H1 (cell line): ENCODE measurements around the gene GIN1.

Experiments used
- ATF2 ChIP-seq: IDR thresholded peaks from 2 replicates; pipeline ENCODE4 v1.6.1; 2012; ENCODE audit warnings: low read length, inconsistent platforms
- CBX5 ChIP-seq: fragments of 300-800, 300-1000 bp; sonication (generic); IDR thresholded peaks from 2 replicates; pipeline ENCODE4 v1.7.1; 2016; ENCODE audit warnings: antibody characterized with exemption, low read length, low read depth
- CTCF ChIP-seq, 3 experiments: IDR thresholded peaks; 1 replicate in 2 of 3; 2 replicates in 1 of 3; pipeline versions ENCODE4 v1.5.1 to v1.6.1; 2011; ENCODE audit warnings: low read length in 3 of 3, mild to moderate bottlenecking in 3 of 3, inconsistent platforms in 2 of 3, low read depth in 1 of 3, moderate library complexity in 1 of 3; ENCODE audit not compliant: insufficient read depth in 1 of 3; ENCODE audit errors: control extremely low read depth in 1 of 3
- EP300 ChIP-seq, 2 experiments: IDR thresholded peaks; 1 replicate in 1 of 2; 2 replicates in 1 of 2; pipeline ENCODE4 v1.6.1; 2011 to 2012; ENCODE audit warnings: low read depth in 2 of 2, low read length in 2 of 2, mild to moderate bottlenecking in 2 of 2, borderline replicate concordance in 1 of 2, inconsistent platforms in 1 of 2, moderate library complexity in 1 of 2
- GABPA ChIP-seq: IDR thresholded peaks from 2 replicates; pipeline ENCODE4 v1.6.1; 2011; ENCODE audit warnings: mild to moderate bottlenecking, low read length, moderate library complexity, borderline replicate concordance; ENCODE audit not compliant: insufficient read depth
- JUN ChIP-seq: IDR thresholded peaks from 2 replicates; pipeline ENCODE4 v1.6.1; 2011; ENCODE audit warnings: low read depth, mild to moderate bottlenecking, improper control_type of control experiment, low read length
- MAFK ChIP-seq: IDR thresholded peaks from 2 replicates; pipeline ENCODE4 v1.6.1; 2012; ENCODE audit warnings: low read depth, mild to moderate bottlenecking, improper control_type of control experiment, low read length
- NRF1 ChIP-seq: IDR thresholded peaks from 2 replicates; pipeline ENCODE4 v1.6.1; 2011; ENCODE audit warnings: mild to moderate bottlenecking, low read depth, low read length, improper control_type of control experiment
- POLR2A ChIP-seq, 2 experiments: IDR thresholded peaks; 1 replicate in 1 of 2; 2 replicates in 1 of 2; pipeline ENCODE4 v1.6.1; 2011; ENCODE audit warnings: low read depth in 2 of 2, low read length in 2 of 2, mild to moderate bottlenecking in 2 of 2; ENCODE audit errors: control extremely low read depth in 1 of 2
- RAD21 ChIP-seq, 2 experiments: IDR thresholded peaks in 1 of 2; conservative IDR thresholded peaks in 1 of 2; 2 replicates each; pipeline ENCODE4 v1.6.1; 2011; ENCODE audit warnings: low read depth in 2 of 2, low read length in 2 of 2, improper control_type of control experiment in 1 of 2, inconsistent platforms in 1 of 2, mild to moderate bottlenecking in 1 of 2, moderate library complexity in 1 of 2
- RFX5 ChIP-seq: IDR thresholded peaks from 2 replicates; pipeline ENCODE4 v1.6.1; 2011; ENCODE audit warnings: low read depth, low read length, improper control_type of control experiment, borderline replicate concordance
- TAF1 ChIP-seq: IDR thresholded peaks from 2 replicates; pipeline ENCODE4 v1.6.1; 2011; ENCODE audit warnings: mild to moderate bottlenecking, low read depth, low read length
- TF ChIP-seq, protein P1 (sequence below): IDR thresholded peaks from 2 replicates; pipeline ENCODE4 v1.6.1; 2011; ENCODE audit warnings: low read length, improper control_type of control experiment

- TF ChIP-seq RAD21 (IDR thresholded peaks at IDR 0.05 in 1 of 2, conservative IDR thresholded peaks at IDR 0.05 in 1 of 2; ENCODE audit: low read depth in 2 of 2, low read length in 2 of 2): no peak
- TF ChIP-seq JUN: no peak
- no peak for TF ChIP-seq TAF1
- TF ChIP-seq MAFK: no peak
- no peak for TF ChIP-seq POLR2A (IDR thresholded peaks at IDR 0.05; ENCODE audit: control extremely low read depth in 1 of 2, low read depth in 2 of 2, low read length in 2 of 2)
- no peak for TF ChIP-seq RFX5
- no peak for TF ChIP-seq GABPA
- TF ChIP-seq CTCF (IDR thresholded peaks at IDR 0.05; ENCODE audit: control extremely low read depth in 1 of 3, insufficient read depth in 1 of 3, low read depth in 1 of 3, low read length in 3 of 3): no peak
- TF ChIP-seq, protein P1, sequence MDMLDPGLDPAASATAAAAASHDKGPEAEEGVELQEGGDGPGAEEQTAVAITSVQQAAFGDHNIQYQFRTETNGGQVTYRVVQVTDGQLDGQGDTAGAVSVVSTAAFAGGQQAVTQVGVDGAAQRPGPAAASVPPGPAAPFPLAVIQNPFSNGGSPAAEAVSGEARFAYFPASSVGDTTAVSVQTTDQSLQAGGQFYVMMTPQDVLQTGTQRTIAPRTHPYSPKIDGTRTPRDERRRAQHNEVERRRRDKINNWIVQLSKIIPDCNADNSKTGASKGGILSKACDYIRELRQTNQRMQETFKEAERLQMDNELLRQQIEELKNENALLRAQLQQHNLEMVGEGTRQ: no peak
- TF ChIP-seq ATF2: no peak
- TF ChIP-seq EP300 (IDR thresholded peaks at IDR 0.05; ENCODE audit: borderline replicate concordance in 1 of 2, low read depth in 2 of 2, low read length in 2 of 2): no peak
- no peak for TF ChIP-seq NRF1
- TF ChIP-seq CBX5: no peak
These were observed 29.1 kb downstream of the GIN1 start for GRCh38 chr5:103090791-103091190.
